Eye (tissue), 1 donor: ENCODE measurements around the gene TRIM37.
"Not testable (repeated sequence)": the region's sequence is repeated elsewhere in the genome, so short reads cannot be mapped to it uniquely, and the experiment has no call there.

ENCODE experiments used
- DNase-seq: peaks from one replicate; pipeline ENCODE4 v3.0.0-alpha.2; 2015

The TRIM37 gene

GRCh38 chr17:59106463-59107305 lies at the start of gene TRIM37:
Gene TRIM37 (minus strand): TSS chr17:59106880. CDS start chr17:59106461, 419 bp downstream.
- DNase-seq = peak; percentile 99

GRCh38 chr17:59155439-59156177 lies 48.9 kb upstream of the TRIM37 start, which contains the start of gene PRR11:
Gene PRR11 (plus strand): TSS chr17:59155746. CDS start chr17:59169753, 14,007 bp downstream.
- DNase-seq = no peak

GRCh38 chr17:59154721-59155438 lies 48.2 kb upstream of the TRIM37 start, which contains the start of gene SKA2:
Gene SKA2 (minus strand): TSS chr17:59155186. CDS start chr17:59155163, 23 bp downstream.
- DNase-seq = peak; percentile 100

GRCh38 chr17:59154292-59154720 lies 47.6 kb upstream of the TRIM37 start:
- no peak for DNase-seq

GRCh38 chr17:59152925-59153324 lies 46.2 kb upstream of the TRIM37 start:
- peak; percentile 26 for DNase-seq

GRCh38 chr17:59151591-59151990 lies 44.9 kb upstream of the TRIM37 start:
- peak; percentile 3 for DNase-seq

- peak; percentile 12 for DNase-seq
Measured at GRCh38 chr17:59151006-59151405, 44.3 kb upstream of the TRIM37 start.

- DNase-seq = no peak
Measured at GRCh38 chr17:59149841-59150511, 43.3 kb upstream of the TRIM37 start.

- no peak for DNase-seq
Measured at GRCh38 chr17:59149051-59149450, 42.4 kb upstream of the TRIM37 start.

GRCh38 chr17:59145571-59146096 lies 39.0 kb upstream of the TRIM37 start:
- DNase-seq = no peak

GRCh38 chr17:59141860-59142259 lies 35.2 kb upstream of the TRIM37 start:
- DNase-seq = no peak

- no peak for DNase-seq
Measured at GRCh38 chr17:59139939-59140338, 33.3 kb upstream of the TRIM37 start.

GRCh38 chr17:59138339-59138738 lies 31.7 kb upstream of the TRIM37 start:
- not testable (repeated sequence) for DNase-seq

- no peak for DNase-seq
Measured at GRCh38 chr17:59131131-59131530, 24.5 kb upstream of the TRIM37 start.

GRCh38 chr17:59129814-59130213 lies 23.1 kb upstream of the TRIM37 start:
- no peak for DNase-seq

GRCh38 chr17:59126809-59127417 lies 20.2 kb upstream of the TRIM37 start:
- no peak for DNase-seq

GRCh38 chr17:59124665-59125064 lies 18.0 kb upstream of the TRIM37 start:
- no peak for DNase-seq

- no peak for DNase-seq
Measured at GRCh38 chr17:59121901-59122480, 15.3 kb upstream of the TRIM37 start.

GRCh38 chr17:59115474-59115873 lies 8.8 kb upstream of the TRIM37 start:
- DNase-seq = no peak

GRCh38 chr17:59111539-59111938 lies 4.9 kb upstream of the TRIM37 start:
- DNase-seq = no peak

- no peak for DNase-seq
Measured at GRCh38 chr17:59110973-59111372, 4.3 kb upstream of the TRIM37 start.
